ENCODE results near the gene ZNF382. TPM values are rescaled to one million over a fixed set of nuclear protein-coding genes. Genes with fewer than 3 reads are reported as not detected.

Gene ZNF382
- total RNA-seq: 4.5 and 8.3 TPM in 2 replicates

GRCh38 chr19:36605101-36605876 is at the start of gene ZNF382:
Gene ZNF382, plus strand, starts transcription at chr19:36605313. Its CDS starts 4,602 bp downstream, at chr19:36609915.

GRCh38 chr19:36573020-36573894 is 31.9 kb upstream of the ZNF382 start, which contains the start of gene ZNF529:
Gene ZNF529, minus strand, starts transcription at chr19:36573292. Its CDS starts 946 bp downstream, at chr19:36572346.

Other genes with a start within 250 kb of the ZNF382 start
- 0.72 and 0.81 TPM in 2 replicates for gene ZFP14, start 226.1 kb upstream of the ZNF382 start, total RNA-seq
- 4.0 and 9.1 TPM in 2 replicates for gene ZFP82, start 186.7 kb upstream of the ZNF382 start, total RNA-seq
- gene ZNF566, start 115.8 kb upstream of the ZNF382 start, total RNA-seq: 2.8 and 9.9 TPM in 2 replicates
- gene ZNF260, start 77.0 kb upstream of the ZNF382 start, total RNA-seq: 4.2 and 7.3 TPM in 2 replicates
- gene ZNF529, start 32.0 kb upstream of the ZNF382 start, total RNA-seq: 12.0 and 13.7 TPM in 2 replicates
- gene ZNF461, start 61.5 kb downstream of the ZNF382 start, total RNA-seq: 2.1 and 4.0 TPM in 2 replicates
- 4.9 and 12.5 TPM in 2 replicates for gene ZNF567, start 82.3 kb downstream of the ZNF382 start, total RNA-seq
- 2.3 and 2.8 TPM in 2 replicates for gene ZNF850, start 167.5 kb downstream of the ZNF382 start, total RNA-seq
- gene ZNF790, start 233.1 kb downstream of the ZNF382 start, total RNA-seq: 2.9 and 6.3 TPM in 2 replicates
- gene ZNF345, start 245.6 kb downstream of the ZNF382 start, total RNA-seq: 1.6 and 4.7 TPM in 2 replicates